Fibroblast of lung (primary cell): ENCODE results near the gene SFTPB. TPM values are rescaled to one million over a fixed set of nuclear protein-coding genes. Genes with fewer than 3 reads are reported as not detected.
"Not testable (repeated sequence)": the region's sequence is repeated elsewhere in the genome, so short reads cannot be mapped to it uniquely, and the experiment has no call there.

Source experiments
- DNase-seq, 2 donors: peaks; one replicate each; pipeline versions ENCODE4 v3.0.0 to v3.0.0-alpha.2; 2010; ENCODE audit warnings: low read depth in 2 of 2
- H2AFZ ChIP-seq: 2 replicates; pipeline ENCODE4 v1.5.1; 2012; ENCODE audit warnings: low read length, control low read depth, inconsistent platforms
- H3K27ac ChIP-seq: 2 replicates; pipeline ENCODE4 v1.5.1; 2011; ENCODE audit warnings: low read length, control low read depth; ENCODE audit not compliant: insufficient read depth
- H3K27me3 ChIP-seq: 2 replicates; pipeline ENCODE4 v1.5.1; 2011; ENCODE audit warnings: mild to moderate bottlenecking, low read length; ENCODE audit not compliant: control insufficient read depth, insufficient read depth
- H3K36me3 ChIP-seq: 2 replicates; pipeline ENCODE4 v1.5.1; 2011; ENCODE audit warnings: low read length; ENCODE audit not compliant: control insufficient read depth, insufficient read depth
- H3K4me1 ChIP-seq: 2 replicates; pipeline ENCODE4 v1.5.1; 2011; ENCODE audit warnings: low read length; ENCODE audit not compliant: control insufficient read depth, insufficient read depth; ENCODE audit errors: extremely low read depth
- H3K4me2 ChIP-seq: 2 replicates; pipeline ENCODE4 v1.5.1; 2011; ENCODE audit warnings: low read length, control low read depth; ENCODE audit not compliant: insufficient read depth; ENCODE audit errors: extremely low read depth
- H3K4me3 ChIP-seq, 4 experiments: fragments of 200-600 bp in 1 of 4; sonication (generic) in 1 of 4; replicated peaks in 1 of 4; 2 replicates each; pipeline ENCODE4 v1.5.1; 2011 to 2016; ENCODE audit warnings: low read length in 4 of 4, low read depth in 3 of 4, mild to moderate bottlenecking in 3 of 4, control low read depth in 2 of 4, inconsistent platforms in 1 of 4, mixed read lengths in 1 of 4; ENCODE audit not compliant: insufficient read depth in 1 of 4; ENCODE audit errors: control extremely low read depth in 1 of 4
- H3K79me2 ChIP-seq: 2 replicates; pipeline ENCODE4 v1.5.1; 2012; ENCODE audit warnings: mild to moderate bottlenecking, low read length, inconsistent platforms; ENCODE audit not compliant: control insufficient read depth, insufficient read depth
- H3K9ac ChIP-seq: 2 replicates; pipeline ENCODE4 v1.5.1; 2011; ENCODE audit warnings: mild to moderate bottlenecking, low read length, control low read depth; ENCODE audit not compliant: insufficient read depth
- H3K9me3 ChIP-seq: 2 replicates; pipeline ENCODE4 v1.5.1; 2012; ENCODE audit warnings: low read depth, low read length; ENCODE audit not compliant: control insufficient read depth, insufficient read depth
- H4K20me1 ChIP-seq: 2 replicates; pipeline ENCODE4 v1.5.1; 2011; ENCODE audit warnings: low read length; ENCODE audit not compliant: control insufficient read depth, insufficient read depth; ENCODE audit errors: extremely low read depth
- CTCF ChIP-seq, 2 donors: IDR thresholded peaks in 1 of 2; conservative IDR thresholded peaks in 1 of 2; 1 replicate in 1 of 2; 2 replicates in 1 of 2; pipeline ENCODE4 v1.5.1; 2011 to 2012; ENCODE audit warnings: low read length in 2 of 2, control low read depth in 1 of 2, inconsistent platforms in 1 of 2, low read depth in 1 of 2, mild to moderate bottlenecking in 1 of 2
- EZH2 ChIP-seq: IDR thresholded peaks from 2 replicates; pipeline ENCODE4 v1.5.1; 2012; ENCODE audit warnings: low read length, control low read depth, mild to moderate bottlenecking; ENCODE audit errors: missing control alignments
- polyA plus RNA-seq, 2 donors: library from polyadenylated mRNA; depleted of rRNA in 1 of 2; stranded (reverse) in 1 of 2; unstranded in 1 of 2; fragments of >200 nt; gene quantifications; 2 replicates each; pipeline ENCODE4 v1.2.1, GENCODE V29; 2011 to 2012; ENCODE audit warnings: missing spikeins in 1 of 2
- total RNA-seq: library from RNA; depleted of rRNA; stranded (reverse); fragments of >200 nt; gene quantifications from 2 replicates; pipeline ENCODE4 v1.2.1, GENCODE V29; 2014

The SFTPB gene
- total and polyA plus RNA-seq, 2 donors (not counting 1 experiment from before 2014, with no cell fraction given): not detected

GRCh38 chr2:85619617-85620016 is 48.4 kb downstream of the SFTPB start:
- H3K4me1 ChIP-seq: peaks cover 10% of the 10 kb centered on the region
- H3K4me3 ChIP-seq: no peak overlapping the region
- no peak for DNase-seq
- H3K9ac ChIP-seq: no peak overlapping the region
- no peaks in the 10 kb centered on the region for H3K9me3 ChIP-seq
- peaks cover 20% of the 10 kb centered on the region for H3K36me3 ChIP-seq
- H2AFZ ChIP-seq: no peak overlapping the region
- no peak overlapping the region for H3K27ac ChIP-seq
- H3K4me2 ChIP-seq: no peak overlapping the region
- no peaks in the 10 kb centered on the region for H3K27me3 ChIP-seq
- H4K20me1 ChIP-seq: peaks cover 3% of the 10 kb centered on the region
- TF ChIP-seq CTCF (conservative IDR thresholded peaks at IDR 0.05 in 1 of 2, IDR thresholded peaks at IDR 0.05 in 1 of 2; ENCODE audit: low read depth in 1 of 2, low read length in 2 of 2): no peak
- no peak for TF ChIP-seq EZH2
- peaks cover 39% of the 10 kb centered on the region for H3K79me2 ChIP-seq

GRCh38 chr2:85617723-85618122 is 50.3 kb downstream of the SFTPB start:
- not testable (repeated sequence) for H2AFZ ChIP-seq, H3K27me3 ChIP-seq, H3K4me1 ChIP-seq, H3K36me3 ChIP-seq, H3K9me3 ChIP-seq, H3K9ac ChIP-seq, DNase-seq, H3K27ac ChIP-seq, H4K20me1 ChIP-seq
- Histone ChIP-seq H3K4me2 (peak overlapping the region; percentile 86), H3K4me3 (peak overlapping the region; percentile 72 to 91 (median 83)), H3K79me2 (peaks cover 39% of the 10 kb centered on the region)

- peaks cover 1% of the 10 kb centered on the region for H3K36me3 ChIP-seq
- no peaks in the 10 kb centered on the region for H3K27me3 ChIP-seq
- no peak for DNase-seq
- peaks cover 3% of the 10 kb centered on the region for H4K20me1 ChIP-seq
- H3K27ac ChIP-seq: no peak overlapping the region
- H3K9ac ChIP-seq: no peak overlapping the region
- no peak overlapping the region for H3K4me2 ChIP-seq
- no peaks in the 10 kb centered on the region for H3K9me3 ChIP-seq
- peaks cover 15% of the 10 kb centered on the region for H3K4me1 ChIP-seq
- peaks cover 41% of the 10 kb centered on the region for H3K79me2 ChIP-seq
- TF ChIP-seq CTCF (conservative IDR thresholded peaks at IDR 0.05 in 1 of 2, IDR thresholded peaks at IDR 0.05 in 1 of 2; ENCODE audit: low read depth in 1 of 2, low read length in 2 of 2): no peak
- no peak for TF ChIP-seq EZH2
- H3K4me3 ChIP-seq: no peak overlapping the region
- H2AFZ ChIP-seq: no peak overlapping the region
These were observed 52.6 kb downstream of the SFTPB start for GRCh38 chr2:85615413-85615728.

- DNase-seq, H2AFZ ChIP-seq, H3K27ac ChIP-seq, H4K20me1 ChIP-seq, H3K36me3 ChIP-seq, H3K4me3 ChIP-seq, H3K27me3 ChIP-seq, H3K9ac ChIP-seq, H3K9me3 ChIP-seq, H3K4me2 ChIP-seq: not testable (repeated sequence)
- Histone ChIP-seq H3K79me2 (peaks cover 41% of the 10 kb centered on the region), H3K4me1 (peaks cover 15% of the 10 kb centered on the region)
These were observed 53.2 kb downstream of the SFTPB start for GRCh38 chr2:85614757-85615156.
